OCI-LY7 (cell line): ENCODE data around the gene TNFRSF11A.

ENCODE experiments used
- EZH2phosphoT487 ChIP-seq: fragments of 200-600 bp; sonication (generic); IDR thresholded peaks from 2 replicates; pipeline ENCODE4 v1.6.1; 2018; ENCODE audit warnings: low read depth, borderline replicate concordance, mild to moderate bottlenecking, mixed run types, antibody characterized with exemption, low read length, moderate library complexity, mixed read lengths
- TF ChIP-seq, protein P1 (sequence below): fragments of 200-600 bp; sonication (generic); conservative IDR thresholded peaks from 2 replicates; pipeline ENCODE4 v1.5.1; 2014; ENCODE audit warnings: mild to moderate bottlenecking, antibody characterized with exemption, low read length, moderate library complexity, mixed read lengths

DNA sequence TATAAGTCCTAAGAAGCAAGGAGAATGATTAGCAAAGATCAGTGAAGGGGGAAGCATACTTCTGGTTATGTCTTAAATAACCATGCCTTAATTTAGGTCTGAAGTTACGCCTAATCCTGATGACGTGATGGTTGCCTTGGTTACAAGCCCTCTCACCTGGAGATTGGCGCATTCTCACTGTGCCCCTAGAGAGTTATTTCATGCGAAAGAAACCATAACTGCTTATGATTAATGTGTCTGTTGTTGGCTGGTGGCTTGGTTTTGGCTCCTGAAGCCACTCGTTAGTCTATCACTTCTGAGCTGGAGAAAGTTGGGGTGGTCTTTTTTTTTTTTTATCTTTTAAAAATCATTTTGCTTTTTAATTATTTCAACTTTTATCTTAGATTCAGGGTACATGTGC lies 47.0 kb downstream of the TNFRSF11A start:
- TF ChIP-seq, protein P1, sequence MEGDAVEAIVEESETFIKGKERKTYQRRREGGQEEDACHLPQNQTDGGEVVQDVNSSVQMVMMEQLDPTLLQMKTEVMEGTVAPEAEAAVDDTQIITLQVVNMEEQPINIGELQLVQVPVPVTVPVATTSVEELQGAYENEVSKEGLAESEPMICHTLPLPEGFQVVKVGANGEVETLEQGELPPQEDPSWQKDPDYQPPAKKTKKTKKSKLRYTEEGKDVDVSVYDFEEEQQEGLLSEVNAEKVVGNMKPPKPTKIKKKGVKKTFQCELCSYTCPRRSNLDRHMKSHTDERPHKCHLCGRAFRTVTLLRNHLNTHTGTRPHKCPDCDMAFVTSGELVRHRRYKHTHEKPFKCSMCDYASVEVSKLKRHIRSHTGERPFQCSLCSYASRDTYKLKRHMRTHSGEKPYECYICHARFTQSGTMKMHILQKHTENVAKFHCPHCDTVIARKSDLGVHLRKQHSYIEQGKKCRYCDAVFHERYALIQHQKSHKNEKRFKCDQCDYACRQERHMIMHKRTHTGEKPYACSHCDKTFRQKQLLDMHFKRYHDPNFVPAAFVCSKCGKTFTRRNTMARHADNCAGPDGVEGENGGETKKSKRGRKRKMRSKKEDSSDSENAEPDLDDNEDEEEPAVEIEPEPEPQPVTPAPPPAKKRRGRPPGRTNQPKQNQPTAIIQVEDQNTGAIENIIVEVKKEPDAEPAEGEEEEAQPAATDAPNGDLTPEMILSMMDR, result no peak
- no peak for TF ChIP-seq EZH2phosphoT487
